ENCODE data around the gene CUL5. TPM values are rescaled to one million over a fixed set of nuclear protein-coding genes. Genes with fewer than 3 reads are reported as not detected.
"Not testable (repeated sequence)": the region's sequence is repeated elsewhere in the genome, so short reads cannot be mapped to it uniquely, and the experiment has no call there.

CUL5 gene
- total RNA-seq, 4 donors from 2014 or later, result 25.3 to 41.1 (median 32.3) TPM

DNA sequence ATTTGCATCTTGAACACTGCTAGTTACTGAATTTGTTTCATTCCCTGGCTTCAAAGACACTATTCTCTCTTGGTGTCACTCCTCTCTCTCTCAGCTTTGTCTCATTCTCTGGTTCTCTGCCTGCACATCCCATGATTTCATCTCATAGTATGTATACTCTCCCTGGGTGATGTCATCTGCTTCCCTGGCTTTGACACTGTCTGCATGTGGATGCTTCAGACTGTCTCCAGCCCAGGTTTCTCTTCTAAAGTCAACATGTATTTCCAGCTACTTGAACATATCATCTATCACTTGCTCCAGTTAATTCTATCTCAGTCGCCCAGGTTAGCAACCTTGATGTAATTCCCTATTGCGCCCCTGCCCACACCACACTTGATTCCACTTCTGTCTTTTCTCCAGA is 103.4 kb downstream of the CUL5 start:
- H3K4me1 ChIP-seq, result peaks cover 0 to 17% (median 8%) of the 10 kb centered on the region in 4 donors
- DNase-seq (ENCODE audit: low spot score in 2 of 2), result no peak
- TF ChIP-seq, protein P1, sequence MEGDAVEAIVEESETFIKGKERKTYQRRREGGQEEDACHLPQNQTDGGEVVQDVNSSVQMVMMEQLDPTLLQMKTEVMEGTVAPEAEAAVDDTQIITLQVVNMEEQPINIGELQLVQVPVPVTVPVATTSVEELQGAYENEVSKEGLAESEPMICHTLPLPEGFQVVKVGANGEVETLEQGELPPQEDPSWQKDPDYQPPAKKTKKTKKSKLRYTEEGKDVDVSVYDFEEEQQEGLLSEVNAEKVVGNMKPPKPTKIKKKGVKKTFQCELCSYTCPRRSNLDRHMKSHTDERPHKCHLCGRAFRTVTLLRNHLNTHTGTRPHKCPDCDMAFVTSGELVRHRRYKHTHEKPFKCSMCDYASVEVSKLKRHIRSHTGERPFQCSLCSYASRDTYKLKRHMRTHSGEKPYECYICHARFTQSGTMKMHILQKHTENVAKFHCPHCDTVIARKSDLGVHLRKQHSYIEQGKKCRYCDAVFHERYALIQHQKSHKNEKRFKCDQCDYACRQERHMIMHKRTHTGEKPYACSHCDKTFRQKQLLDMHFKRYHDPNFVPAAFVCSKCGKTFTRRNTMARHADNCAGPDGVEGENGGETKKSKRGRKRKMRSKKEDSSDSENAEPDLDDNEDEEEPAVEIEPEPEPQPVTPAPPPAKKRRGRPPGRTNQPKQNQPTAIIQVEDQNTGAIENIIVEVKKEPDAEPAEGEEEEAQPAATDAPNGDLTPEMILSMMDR (IDR thresholded peaks at IDR 0.05), result no peak
- no peak for TF ChIP-seq EP300 (IDR thresholded peaks at IDR 0.05)
- H3K4me3 ChIP-seq, result no peak overlapping the region
- 91 to 92% methylated on average over 2 of the region's 2 CpGs for WGBS, 2 donors
- no peaks in the 10 kb centered on the region for H3K27me3 ChIP-seq
- H3K36me3 ChIP-seq, result no peaks in the 10 kb centered on the region
- no peaks in the 10 kb centered on the region for H3K9me3 ChIP-seq
- H3K27ac ChIP-seq, result no peak overlapping the region

DNA sequence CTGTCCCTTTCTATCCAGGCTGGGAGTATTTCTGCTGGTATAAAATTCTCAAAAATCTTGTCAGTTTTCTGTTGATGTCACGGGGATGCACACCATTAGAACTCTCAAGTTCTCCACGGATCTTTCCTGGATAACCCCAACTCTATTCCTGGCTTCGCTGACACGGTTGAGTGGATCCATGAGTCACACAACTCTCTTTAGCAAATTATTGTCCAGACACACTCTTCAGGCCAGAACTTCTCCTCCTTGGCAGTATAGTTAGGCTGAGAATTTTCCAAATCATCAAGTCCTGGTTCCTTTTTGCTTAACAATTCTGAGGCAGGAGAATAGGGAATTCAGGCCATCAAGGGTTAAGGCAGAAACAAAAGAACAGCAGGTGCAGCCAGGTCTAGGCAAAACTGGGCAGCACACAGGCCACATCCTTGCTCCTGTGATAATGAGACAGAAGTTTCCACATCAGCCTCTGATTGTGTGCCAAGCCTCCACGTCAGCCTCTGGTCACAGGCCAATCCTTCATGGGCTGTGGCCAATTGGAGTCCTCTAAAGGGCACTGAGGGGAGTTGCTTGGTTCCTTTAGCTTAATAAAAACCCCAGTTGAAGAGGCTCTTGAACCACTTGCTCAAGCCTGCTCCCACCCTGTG is 106.9 kb downstream of the CUL5 start:
- 30 to 44% methylated on average over 5 of the region's 5 CpGs for WGBS, 2 donors
- Histone ChIP-seq H3K4me1 (peaks cover 0 to 18% (median 8%) of the 10 kb centered on the region in 4 donors), H3K4me3 (no peak overlapping the region), H3K27me3 (no peaks in the 10 kb centered on the region), H3K36me3 (no peaks in the 10 kb centered on the region), H3K9me3 (no peaks in the 10 kb centered on the region), H3K27ac (peak overlapping the region; percentile 17 to 77 (median 59))
- TF ChIP-seq, protein P1 (IDR thresholded peaks at IDR 0.05), result no peak
- TF ChIP-seq POLR2A (IDR thresholded peaks at IDR 0.05) (no peak), EP300 (IDR thresholded peaks at IDR 0.05) (peak in 1 of 2 donors; percentile 69)
- peak; percentile 86 to 93 for DNase-seq (ENCODE audit: low spot score in 2 of 2)

DNA sequence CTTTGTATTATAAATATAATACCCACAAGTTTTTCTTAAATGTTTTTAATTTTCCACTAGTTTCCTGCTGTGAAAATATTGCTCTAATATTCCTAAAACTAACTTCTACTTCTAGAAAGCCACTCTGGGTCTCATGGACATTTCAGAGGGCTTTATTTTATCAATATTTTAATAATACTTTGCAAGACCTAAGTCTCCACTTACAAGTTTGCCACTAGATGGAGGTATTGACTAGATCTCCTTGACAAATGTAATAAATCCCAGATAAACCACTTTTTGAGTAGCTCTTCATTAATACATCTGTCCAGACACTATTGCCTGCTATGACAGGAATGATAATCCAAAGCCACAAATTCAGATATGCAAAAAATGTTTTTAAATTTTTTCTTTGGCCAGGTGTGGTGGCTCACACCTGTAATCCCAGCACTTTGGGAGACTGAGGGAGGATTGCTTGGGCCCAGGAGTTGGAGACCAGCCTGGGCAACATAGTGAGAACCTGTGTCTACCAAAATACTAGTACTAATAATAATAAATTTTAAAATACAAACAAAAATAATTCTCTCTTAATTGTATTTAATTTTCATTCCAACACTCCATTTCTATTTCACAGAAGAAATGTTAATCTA is 109.2 kb downstream of the CUL5 start:
- no peak overlapping the region for H3K4me3 ChIP-seq
- no peaks in the 10 kb centered on the region for H3K27me3 ChIP-seq
- no peak for DNase-seq (ENCODE audit: low spot score in 2 of 2)
- H3K27ac ChIP-seq, result no peak overlapping the region
- no peaks in the 10 kb centered on the region for H3K9me3 ChIP-seq
- TF ChIP-seq POLR2A (IDR thresholded peaks at IDR 0.05), result no peak
- TF ChIP-seq, protein P1 (IDR thresholded peaks at IDR 0.05), result peak; percentile 21 to 39 (median 32)
- peaks cover 0 to 33% (median 16%) of the 10 kb centered on the region in 4 donors for H3K4me1 ChIP-seq
- no peaks in the 10 kb centered on the region for H3K36me3 ChIP-seq

DNA sequence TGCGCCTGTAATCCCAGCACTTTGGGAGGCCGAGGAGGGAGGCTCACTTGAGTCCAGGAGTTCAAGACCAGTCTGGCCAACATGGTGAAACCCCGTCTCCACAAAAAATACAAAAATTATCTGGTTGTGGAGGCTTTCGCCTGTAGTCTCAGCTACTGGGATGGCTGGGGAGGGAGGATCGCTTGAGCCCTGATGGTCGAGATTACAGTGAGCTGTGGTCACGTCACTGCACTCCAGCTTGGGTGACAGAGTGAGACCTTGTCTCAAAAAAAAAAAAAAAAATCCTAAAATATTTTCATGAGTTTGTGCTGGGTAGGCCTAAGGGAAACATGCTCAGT is 112.2 kb downstream of the CUL5 start:
- peaks cover 4 to 45% (median 26%) of the 10 kb centered on the region in 4 donors for H3K4me1 ChIP-seq
- peak overlapping the region; percentile 65 to 96 (median 88) for H3K4me3 ChIP-seq
- 61 to 65% methylated on average over 7 of the region's 7 CpGs for WGBS, 2 donors
- DNase-seq (ENCODE audit: low spot score in 2 of 2); H3K36me3 ChIP-seq; H3K27me3 ChIP-seq; H3K9me3 ChIP-seq: not testable (repeated sequence)
- H3K27ac ChIP-seq, result peak overlapping the region; percentile 84 to 99 (median 96)

DNA sequence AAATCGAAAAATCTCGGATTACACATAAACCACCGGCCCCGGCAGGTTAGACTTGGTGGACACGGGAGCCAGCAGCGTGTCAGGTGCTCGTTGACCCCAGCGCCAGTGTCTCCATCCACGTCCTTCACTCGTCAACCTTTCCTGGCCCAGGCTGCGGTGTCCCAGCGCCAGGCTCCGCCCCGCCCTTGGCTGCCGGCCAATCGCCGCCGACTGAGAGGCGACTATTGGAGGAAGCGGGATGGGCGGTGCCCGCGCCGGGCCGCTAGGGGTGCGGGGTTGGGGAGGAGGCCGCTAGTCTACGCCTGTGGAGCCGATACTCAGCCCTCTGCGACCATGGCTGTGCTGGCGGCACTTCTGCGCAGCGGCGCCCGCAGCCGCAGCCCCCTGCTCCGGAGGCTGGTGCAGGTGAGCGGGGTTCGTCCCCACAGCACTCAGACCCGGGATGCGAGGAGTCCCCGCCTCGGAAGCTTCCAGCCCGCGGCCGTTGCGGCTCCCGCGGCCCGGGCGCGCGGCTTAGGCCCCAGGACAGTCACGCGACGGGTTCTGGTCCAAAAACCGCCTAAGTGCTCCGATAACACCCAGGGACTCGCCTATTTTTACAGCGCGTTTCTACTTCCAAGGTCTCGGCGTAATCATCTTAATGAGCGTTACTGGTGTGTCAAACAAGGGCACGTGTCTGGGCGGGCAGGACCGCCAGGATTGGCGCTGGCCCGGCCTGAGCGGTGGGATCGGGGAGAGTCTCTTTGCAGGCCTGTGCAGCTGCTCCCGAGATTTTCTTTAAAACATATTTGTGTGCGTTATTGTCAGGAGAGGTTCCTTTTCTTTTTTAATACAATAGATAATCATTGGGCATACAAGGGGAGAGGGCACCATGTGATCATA is 112.8 kb downstream of the CUL5 start, which contains the start of gene ACAT1:
Gene ACAT1, plus strand, starts transcription at position 294 of the 882 bp plus-strand sequence. Its CDS starts 40 bp downstream, at position 334.
- 0 to 1% methylated on average over 32 to 59 of the region's 73 CpGs for WGBS, 2 donors
- Histone ChIP-seq H3K27me3 (no peaks in the 10 kb centered on the region), H3K27ac (peak within 1 kb of the TSS; percentile 84 to 99 (median 96)), H3K36me3 (peaks cover 0 to 11% (median 0%) of the 10 kb centered on the region in 3 donors), H3K9me3 (no peaks in the 10 kb centered on the region), H3K4me3 (peak within 1 kb of the TSS; percentile 65 to 96 (median 88)), H3K4me1 (peaks cover 4 to 44% (median 23%) of the 10 kb centered on the region in 4 donors)
- peak; percentile 98 for DNase-seq (ENCODE audit: low spot score in 2 of 2)
- TF ChIP-seq EP300 (IDR thresholded peaks at IDR 0.05) (peak; percentile 65 to 98), POLR2A (IDR thresholded peaks at IDR 0.05) (peak; percentile 71 to 97)
- TF ChIP-seq, protein P1 (IDR thresholded peaks at IDR 0.05), result peak; percentile 26 to 89 (median 47)
